NOMO-1 treated with DMSO at 0.1 percent for 48 hours (cell line): ENCODE results near the gene SPSB2.

Source experiments
- DNase-seq: peaks from one replicate; lab custom pipeline; 2025; ENCODE audit not compliant: unreplicated experiment; lab: John Stamatoyannopoulos, UW

SPSB2 gene

DNA sequence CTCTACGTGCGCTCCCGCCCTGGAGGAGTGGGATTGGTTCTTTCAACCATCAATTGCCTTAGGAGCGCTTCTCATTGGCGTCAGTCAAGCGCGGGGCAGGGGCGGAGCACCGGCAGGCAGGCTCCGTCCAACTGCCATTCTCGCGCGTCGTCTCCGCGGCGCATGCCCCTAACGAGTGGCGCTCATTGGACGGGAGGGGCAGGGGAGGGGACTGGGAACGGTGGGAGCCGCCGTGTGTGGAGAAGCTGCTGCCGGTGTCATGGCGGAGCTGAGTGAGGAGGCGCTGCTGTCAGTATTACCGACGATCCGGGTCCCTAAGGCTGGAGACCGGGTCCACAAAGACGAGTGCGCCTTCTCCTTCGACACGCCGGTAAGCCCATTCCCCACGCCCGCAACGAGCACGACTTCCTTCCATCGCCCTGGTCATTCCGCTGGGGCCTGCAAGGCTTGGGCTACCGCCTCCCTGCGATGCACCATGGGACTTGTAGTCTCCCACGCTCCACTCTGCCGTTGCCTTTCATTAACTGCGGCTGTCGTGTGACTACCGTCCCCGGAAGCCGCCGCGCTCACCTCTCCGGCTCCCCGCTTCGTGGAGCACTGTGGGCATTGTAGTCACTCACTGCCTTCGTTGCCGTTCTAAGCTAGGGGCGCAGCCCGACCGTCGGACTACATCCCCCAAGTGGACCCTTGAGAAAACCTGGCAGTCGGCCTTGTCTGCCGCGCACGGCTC is 21.0 kb downstream of the SPSB2 start, which contains the start of gene USP5:
USP5 (plus strand) TSS at position 230 of the 730 bp plus-strand sequence; CDS start at position 260, 30 bp downstream.
- peak; percentile 99 for DNase-seq

DNA sequence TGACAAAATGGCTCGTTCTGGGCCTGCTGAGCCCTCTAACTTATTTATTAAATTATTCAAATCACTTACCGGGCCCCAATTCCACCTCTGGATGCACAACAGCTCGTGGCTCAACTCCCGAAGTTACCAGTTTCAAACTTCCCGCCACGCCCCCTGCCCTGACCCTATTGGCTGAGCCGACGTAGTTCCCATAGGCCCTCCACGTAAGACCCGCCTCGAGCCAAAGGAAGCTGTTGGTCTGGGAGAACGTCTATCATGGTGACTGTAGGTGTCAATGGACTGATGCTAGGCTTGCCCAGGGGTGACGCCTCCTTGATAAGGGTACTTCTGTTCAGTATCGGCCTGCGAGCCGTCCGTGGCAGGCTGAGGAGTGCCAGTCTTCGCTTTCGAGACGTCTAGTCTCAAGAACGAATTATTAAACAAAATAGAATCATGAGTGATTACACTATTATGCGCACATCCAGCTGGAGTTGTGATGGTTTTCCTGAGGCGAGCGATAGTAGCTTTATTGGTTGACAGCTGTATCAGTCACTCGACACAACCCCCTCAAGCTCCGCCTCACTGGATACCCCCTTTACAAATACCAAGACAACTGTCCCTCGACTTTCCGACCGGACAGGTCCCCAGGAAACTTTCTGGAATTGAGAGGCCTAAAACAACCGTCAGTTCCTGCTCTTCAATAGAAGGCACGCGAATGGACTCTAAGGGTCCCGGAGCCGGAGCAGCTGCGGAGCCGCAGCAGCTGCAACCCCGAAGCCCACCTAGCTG is 21.8 kb downstream of the SPSB2 start, which contains the start of gene CDCA3:
CDCA3 (minus strand) TSS at position 134 of the 768 bp plus-strand sequence. CDS start 334 bp downstream, outside the sequence.
- peak; percentile 99 for DNase-seq

DNA sequence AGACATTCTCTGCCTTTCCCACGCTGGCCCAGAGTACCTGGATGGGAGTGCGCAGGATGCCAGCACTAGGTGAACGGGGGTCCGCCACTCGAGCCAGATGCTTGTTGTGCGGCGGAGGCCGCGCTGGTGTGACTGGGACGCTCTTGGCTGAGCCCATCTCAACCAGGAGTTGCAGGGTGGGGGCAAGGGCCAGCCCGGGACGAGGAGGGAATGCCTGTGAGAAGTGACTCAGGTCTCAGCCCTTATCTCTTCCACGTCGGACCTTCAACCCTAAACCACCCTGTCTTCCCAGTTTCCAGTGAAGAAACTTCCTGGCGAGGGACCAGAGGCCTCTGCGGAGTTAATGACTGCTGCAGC is 22.3 kb downstream of the SPSB2 start:
- DNase-seq: no peak

DNA sequence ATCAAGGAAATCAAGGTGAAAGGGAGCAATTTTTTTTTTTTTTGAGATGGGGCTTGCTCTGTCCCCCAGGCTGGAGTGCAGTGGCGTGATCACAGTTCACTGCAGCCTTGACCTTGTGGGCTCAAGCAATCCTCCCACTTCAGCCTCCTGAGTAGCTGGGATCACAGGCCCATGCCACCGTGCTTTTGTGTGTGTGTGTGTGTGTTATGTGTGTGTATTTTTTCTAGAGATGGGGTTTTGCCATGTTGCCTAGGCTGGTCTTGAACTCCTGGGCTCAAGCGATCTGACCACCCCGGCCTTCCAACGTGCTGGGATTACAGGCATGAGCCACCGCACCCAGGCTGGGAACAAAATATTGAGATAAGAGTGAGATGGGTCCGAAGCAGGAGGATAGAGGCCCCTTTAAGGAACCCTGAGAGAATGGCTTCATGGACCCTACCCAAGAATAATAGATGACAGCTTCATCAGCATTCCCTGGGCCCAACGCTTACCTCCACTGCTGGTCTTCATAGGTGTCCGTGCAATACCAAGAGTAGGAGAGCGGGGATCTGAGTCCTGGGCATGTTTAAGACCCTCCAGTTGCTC is 23.0 kb downstream of the SPSB2 start:
- DNase-seq: no peak

DNA sequence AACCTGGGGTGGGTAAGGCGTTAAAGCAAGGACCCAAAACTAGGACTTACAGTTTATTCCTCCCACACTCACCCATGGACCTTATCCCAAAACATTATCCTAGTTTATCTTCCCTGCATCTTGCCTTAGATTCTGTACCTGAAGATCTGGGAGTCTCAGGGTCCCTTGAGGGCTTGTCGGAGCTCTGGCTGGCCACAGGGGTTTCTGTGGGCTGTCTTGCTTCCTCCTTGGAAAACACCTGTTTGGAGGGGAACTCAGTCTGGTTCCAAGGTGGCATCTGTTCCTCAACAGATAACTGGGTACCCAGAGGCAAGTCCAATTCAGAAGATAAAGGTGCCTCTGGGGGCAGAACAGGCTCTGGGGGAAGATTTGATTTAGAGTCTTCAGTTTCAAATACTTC is 23.7 kb downstream of the SPSB2 start:
- no peak for DNase-seq

DNA sequence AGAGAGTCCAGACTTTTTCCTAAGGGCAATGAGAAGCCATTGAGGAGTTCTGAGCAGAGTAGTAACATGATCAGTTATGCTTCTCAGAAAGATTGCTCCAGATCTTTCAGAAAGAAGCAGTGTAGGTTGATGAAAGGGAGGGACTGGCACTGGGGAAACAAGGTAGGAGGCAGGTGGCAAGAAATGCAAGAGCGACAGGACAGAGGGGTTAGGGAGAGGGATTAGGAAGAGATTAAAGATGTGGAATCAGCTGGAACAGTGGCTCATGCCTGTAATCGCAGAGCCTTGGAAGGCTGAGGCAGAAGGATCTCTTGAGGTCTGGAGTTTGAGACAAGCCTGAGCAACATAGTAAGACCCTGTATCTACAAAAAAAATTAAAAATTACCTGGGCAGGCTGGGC is 25.4 kb downstream of the SPSB2 start:
- no peak for DNase-seq

DNA sequence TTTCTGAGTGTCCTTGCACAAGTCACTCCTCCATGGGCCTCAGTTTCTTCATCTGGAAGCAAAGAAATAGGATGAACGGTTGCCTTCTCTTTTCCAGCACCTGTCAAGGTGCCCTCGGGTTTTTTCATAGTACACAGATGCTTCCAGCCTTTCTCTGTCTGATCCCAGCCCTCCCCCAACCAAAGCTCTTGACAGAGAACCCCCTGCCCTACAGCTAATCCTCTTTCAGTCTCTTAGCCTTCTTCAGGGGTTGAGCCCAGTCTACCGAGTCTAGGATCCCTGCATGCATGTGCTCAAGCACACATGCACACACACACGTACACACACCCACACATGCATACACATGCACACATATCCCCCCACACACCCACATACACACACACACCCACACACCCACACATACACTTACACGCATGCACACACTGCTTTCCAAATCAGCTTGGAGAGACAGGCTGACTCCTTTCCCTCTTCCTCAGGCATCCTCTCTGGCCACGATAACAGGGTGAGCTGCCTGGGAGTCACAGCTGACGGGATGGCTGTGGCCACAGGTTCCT is 26.7 kb downstream of the SPSB2 start:
- no peak for DNase-seq

DNA sequence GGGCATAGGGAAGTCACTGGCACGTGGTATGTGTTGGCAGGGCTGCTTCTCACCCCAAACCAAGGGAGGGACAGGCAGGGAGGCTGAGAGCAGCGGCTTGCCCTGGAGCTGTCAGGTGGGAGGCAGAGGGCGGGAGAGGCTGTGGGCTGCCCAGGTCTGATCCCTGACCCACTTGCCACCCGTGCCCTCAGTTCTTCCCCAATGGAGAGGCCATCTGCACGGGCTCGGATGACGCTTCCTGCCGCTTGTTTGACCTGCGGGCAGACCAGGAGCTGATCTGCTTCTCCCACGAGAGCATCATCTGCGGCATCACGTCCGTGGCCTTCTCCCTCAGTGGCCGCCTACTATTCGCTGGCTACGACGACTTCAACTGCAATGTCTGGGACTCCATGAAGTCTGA is 27.7 kb downstream of the SPSB2 start:
- DNase-seq: no peak

DNA sequence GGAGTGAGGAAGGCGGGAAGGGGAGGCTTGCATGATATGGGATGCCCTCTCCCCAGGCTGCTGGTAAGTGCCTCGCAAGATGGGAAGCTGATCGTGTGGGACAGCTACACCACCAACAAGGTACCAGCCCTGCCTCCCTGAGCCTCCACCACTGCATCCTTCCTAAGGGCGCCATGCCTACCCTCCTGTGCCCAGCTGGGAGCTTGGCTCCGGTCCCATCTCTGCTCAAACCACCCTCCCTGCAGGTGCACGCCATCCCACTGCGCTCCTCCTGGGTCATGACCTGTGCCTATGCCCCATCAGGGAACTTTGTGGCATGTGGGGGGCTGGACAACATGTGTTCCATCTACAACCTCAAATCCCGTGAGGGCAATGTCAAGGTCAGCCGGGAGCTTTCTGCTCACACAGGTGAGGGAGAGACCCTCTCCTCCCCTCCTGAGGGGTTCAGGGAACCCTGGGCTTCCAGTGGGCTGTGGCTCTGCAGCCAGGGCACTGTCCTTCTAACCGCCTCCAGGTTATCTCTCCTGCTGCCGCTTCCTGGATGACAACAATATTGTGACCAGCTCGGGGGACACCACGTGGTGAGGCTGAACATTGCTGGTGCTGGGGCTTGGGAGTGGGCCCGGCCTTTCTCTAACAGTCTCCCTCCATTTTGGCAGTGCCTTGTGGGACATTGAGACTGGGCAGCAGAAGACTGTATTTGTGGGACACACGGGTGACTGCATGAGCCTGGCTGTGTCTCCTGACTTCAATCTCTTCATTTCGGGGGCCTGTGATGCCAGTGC is 29.8 kb downstream of the SPSB2 start:
- no peak for DNase-seq

DNA sequence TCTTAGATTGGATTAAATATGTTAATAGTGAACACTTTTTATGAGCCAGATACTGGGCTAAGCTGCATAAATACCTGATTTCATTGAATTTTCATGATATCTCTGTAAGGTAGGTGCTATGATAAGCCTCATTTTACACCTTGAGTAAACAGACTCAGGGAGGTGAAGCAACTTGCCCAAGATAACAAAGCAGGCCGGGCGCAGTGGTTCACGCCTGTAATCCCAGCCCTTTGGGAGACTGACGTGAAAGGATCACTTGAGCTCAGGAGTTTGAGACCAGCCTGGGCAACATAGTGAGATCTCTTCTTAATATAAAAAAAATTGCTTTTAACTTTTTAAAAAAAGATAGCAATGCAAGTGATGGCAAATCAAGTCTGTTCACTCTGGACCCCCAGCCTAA is 31.0 kb downstream of the SPSB2 start:
- DNase-seq: no peak

DNA sequence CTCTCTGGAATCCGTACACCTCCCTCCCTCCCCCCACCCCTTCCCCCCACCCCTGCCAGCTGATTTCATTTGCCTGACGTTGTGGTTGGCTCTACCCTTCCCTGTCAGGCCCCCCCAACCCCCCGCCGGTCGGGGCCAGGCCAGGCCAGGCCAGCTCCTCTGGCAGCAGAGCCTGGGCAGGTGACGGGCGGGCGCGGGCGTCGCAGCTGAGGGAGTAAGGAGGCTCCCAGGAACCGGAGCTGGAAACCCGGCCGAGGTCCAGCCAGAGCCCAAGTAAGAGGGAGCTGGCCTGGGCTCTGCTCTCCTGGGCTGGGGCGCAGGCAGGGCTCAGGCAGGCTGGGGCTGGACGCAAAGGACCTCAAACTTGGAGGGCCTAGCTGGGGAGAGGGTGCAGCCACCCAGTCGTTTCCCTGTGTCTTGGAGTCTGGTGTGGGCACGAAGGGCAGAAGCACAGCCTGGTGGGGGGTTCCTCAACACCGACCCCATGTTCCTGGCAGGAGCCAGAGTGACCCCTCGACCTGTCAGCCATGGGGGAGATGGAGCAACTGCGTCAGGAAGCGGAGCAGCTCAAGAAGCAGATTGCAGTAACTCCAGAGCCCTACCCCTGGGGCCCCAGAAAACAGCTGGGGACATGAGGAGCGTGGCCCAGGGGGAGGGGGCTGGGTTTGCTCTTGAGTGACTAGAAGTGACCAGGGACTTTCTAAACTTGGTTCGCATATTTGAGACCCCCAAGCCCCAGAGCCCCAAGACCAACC is 32.2 kb downstream of the SPSB2 start, which contains the start of gene GNB3:
GNB3 (plus strand) TSS at position 165 of the 755 bp plus-strand sequence; CDS start at position 528, 363 bp downstream.
- no peak for DNase-seq

DNA sequence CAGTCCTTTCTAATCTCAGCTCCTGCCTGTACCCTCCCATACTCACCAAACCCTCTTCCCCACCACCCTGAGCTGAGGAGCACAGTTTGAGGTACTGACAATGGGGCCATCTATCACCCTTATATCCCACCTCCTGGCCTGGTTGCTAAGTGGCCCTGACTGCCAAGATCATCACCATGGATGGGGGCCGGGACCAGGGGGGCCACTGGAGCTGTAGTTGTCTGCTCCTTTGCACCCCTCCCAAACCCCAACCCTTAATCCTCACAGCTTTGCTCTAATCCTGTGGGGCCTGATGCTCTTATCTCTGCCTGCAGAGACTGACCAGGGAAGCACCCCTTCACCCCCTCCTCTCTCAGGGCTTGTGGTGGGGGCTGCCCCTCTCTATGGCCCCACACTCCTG is 32.8 kb downstream of the SPSB2 start:
- DNase-seq: no peak

DNA sequence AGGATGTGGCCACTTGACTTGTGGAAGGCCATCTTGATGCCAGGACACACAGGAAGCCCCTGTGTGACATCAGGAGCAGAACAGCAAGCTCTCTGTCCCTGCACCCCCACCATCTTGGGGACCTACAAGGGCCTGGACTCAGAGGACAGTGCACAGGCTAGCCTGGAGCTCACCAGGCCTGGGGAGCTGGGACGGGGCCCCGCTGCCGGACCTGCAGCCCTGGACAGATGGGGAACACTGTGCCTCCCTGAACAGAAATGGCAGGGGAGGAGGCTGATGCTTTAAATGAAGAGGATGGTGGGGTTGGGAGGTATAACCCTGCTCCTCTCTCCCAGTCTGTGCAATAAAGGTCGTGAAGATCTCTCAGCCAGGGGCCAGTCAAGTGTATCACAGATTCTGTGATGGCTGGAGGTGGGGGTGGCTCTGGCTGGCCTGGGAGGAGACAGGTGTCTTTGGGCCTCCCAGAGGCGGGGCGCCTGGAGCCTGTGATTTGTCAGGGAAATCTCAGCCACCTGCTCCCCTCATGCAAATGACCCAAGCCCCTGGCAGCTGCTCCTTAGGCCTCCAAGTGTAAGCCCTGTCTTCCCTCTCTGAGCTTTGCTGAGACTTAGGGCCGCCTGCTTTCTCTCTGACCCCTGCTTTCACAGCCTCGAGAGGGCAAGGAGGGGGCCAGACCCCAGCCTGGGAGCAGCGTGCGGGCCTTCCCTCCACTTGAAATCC is 33.5 kb downstream of the SPSB2 start:
- no peak for DNase-seq

DNA sequence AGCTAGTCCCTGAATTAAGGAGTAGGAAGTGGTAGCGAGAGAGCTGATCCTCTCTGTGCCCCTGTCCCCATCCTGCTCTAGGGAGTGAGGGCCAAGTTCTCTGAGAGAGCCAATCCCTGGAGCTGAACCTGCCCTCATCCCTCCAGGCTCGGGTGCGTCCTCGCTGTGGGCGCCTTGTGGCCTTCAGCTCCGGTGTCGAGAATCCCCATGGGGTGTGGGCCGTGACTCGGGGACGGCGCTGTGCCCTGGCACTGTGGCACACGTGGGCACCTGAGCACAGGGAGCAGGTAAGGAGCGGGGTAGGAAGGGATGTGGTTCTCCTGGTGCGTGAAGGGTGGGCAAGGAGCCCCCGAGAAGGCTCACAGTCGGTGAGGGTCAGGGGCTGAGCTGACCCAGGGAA is 34.2 kb downstream of the SPSB2 start:
- DNase-seq: no peak

DNA sequence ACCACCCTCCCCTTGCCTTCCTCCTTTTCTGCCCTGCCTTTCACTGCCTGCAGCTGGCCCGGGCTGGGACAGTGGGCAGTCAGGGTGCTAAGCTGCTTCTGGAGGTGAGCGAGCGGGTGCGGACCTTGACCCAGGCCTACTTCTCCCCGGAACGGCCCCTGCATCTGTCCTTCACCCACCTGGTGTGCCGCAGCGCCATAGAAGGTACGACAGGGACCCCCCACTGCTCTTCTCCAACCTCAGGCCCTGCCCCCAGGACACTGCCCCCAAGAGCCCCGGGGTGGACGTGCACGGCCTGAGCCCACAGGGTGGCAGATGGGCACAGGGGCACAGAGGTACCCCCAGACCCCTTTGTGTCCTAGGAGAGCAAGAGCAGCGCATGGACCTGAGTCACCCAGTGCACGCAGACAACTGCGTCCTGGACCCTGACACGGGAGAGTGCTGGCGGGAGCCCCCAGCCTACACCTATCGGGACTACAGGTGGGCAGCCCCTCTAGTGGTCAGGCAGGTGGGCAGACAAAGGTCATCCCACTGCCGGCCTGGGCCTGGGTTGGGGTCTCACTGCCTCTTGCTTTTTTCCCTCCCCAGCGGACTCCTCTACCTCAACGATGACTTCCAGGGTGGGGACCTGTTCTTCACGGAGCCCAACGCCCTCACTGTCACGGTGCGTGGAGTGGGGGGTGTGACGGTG is 35.6 kb downstream of the SPSB2 start:
- no peak for DNase-seq

DNA sequence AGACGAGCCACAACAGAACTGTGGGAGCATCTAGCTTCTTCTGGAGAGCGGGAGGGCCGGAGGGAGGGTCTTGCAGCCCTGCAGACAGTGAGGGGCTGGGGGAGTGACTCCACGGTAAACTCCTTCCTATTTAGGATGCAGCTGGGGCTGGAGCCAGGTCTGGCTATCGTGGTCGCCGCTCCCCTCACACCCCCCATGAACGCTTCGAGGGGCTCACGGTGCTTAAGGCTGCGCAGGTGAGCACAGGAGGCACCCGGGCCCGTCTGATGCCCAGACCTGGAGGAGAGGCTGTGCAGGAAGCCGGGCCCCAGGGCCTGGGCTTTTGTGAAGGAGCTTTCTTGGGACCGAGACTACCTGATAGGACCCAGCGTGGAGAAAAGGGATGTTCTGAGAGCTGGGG is 36.3 kb downstream of the SPSB2 start:
- DNase-seq: no peak

DNA sequence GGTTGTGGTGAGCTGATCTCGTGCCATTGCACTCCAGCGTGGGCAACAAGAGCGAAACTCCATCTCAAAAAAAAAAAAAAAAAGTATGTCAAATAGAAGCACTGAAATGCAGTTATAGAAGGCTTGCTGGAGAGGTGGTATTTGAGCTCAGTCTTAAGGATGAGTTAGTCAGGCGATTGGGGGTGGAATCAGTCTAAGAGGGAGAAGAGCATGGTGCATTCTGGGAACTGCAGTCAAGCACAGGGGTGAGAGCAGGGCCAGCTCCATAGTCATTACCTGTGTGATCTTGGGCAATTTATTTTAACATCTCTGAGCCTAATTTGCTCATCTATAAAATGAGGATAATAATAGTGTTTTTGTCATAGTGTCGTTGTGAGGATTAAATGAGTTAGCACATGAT is 38.2 kb downstream of the SPSB2 start:
- no peak for DNase-seq

DNA sequence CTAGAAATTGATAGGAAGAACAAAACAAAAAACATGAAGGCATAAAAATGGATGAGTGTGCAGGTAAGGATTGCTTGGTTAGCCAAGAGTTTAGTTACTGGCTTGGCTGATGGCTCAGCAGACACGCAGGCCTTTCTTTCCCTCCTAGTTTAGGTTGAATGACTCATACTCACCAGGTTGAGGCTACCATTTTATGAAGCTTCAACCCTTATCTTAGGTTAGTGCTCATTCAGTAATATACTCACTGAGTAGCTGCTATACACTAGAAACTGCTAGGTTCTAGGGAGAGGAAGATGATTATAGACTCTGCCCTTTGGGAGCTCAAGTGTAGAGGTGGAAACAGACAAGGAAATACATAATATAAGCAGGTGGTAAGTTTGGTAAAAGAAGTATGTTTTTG is 38.8 kb downstream of the SPSB2 start:
- DNase-seq: no peak
